Ishikawa (cell line): ENCODE data around the gene PARK7.

ENCODE experiments used
- CEBPB ChIP-seq: IDR thresholded peaks from 2 replicates; pipeline ENCODE4 v1.6.1; 2012
- CREB1 ChIP-seq: IDR thresholded peaks from 2 replicates; pipeline ENCODE4 v1.6.1; 2012; ENCODE audit warnings: low read depth
- EGR1 ChIP-seq: IDR thresholded peaks from 2 replicates; pipeline ENCODE4 v1.6.1; 2012
- EP300 ChIP-seq: IDR thresholded peaks from 2 replicates; pipeline ENCODE4 v1.6.1; 2012; ENCODE audit warnings: borderline replicate concordance
- FOXM1 ChIP-seq: IDR thresholded peaks from 2 replicates; pipeline ENCODE4 v1.6.1; 2012; ENCODE audit warnings: low read depth, borderline replicate concordance
- NFIC ChIP-seq: IDR thresholded peaks from 2 replicates; pipeline ENCODE4 v1.6.1; 2012
- RAD21 ChIP-seq: IDR thresholded peaks from 2 replicates; pipeline ENCODE4 v1.6.1; 2012; ENCODE audit warnings: low read depth
- TAF1 ChIP-seq: IDR thresholded peaks from 2 replicates; pipeline ENCODE4 v1.6.1; 2012; ENCODE audit warnings: low read depth, mild to moderate bottlenecking
- TCF12 ChIP-seq: IDR thresholded peaks from 2 replicates; pipeline ENCODE4 v1.6.1; 2012; ENCODE audit warnings: low read depth
- TEAD4 ChIP-seq: IDR thresholded peaks from 2 replicates; pipeline ENCODE4 v1.6.1; 2012
- USF1 ChIP-seq: IDR thresholded peaks from 2 replicates; pipeline ENCODE4 v1.6.1; 2012
- YY1 ChIP-seq: IDR thresholded peaks from 2 replicates; pipeline ENCODE4 v1.6.1; 2012; ENCODE audit warnings: low read depth
- ZBTB7A ChIP-seq: IDR thresholded peaks from 2 replicates; pipeline ENCODE4 v1.6.1; 2012; ENCODE audit warnings: low read depth
- TF ChIP-seq, protein P1 (sequence below): IDR thresholded peaks from 2 replicates; pipeline ENCODE4 v1.6.1; 2012; ENCODE audit warnings: low read depth, mild to moderate bottlenecking
- TF ChIP-seq, protein P2 (sequence below): IDR thresholded peaks from 2 replicates; pipeline ENCODE4 v1.6.1; 2012

The PARK7 gene

GRCh38 chr1:8019229-8019620 lies 57.7 kb downstream of the PARK7 start:
- TF ChIP-seq NFIC: no peak
- TF ChIP-seq EGR1: no peak
- TF ChIP-seq, protein P1, sequence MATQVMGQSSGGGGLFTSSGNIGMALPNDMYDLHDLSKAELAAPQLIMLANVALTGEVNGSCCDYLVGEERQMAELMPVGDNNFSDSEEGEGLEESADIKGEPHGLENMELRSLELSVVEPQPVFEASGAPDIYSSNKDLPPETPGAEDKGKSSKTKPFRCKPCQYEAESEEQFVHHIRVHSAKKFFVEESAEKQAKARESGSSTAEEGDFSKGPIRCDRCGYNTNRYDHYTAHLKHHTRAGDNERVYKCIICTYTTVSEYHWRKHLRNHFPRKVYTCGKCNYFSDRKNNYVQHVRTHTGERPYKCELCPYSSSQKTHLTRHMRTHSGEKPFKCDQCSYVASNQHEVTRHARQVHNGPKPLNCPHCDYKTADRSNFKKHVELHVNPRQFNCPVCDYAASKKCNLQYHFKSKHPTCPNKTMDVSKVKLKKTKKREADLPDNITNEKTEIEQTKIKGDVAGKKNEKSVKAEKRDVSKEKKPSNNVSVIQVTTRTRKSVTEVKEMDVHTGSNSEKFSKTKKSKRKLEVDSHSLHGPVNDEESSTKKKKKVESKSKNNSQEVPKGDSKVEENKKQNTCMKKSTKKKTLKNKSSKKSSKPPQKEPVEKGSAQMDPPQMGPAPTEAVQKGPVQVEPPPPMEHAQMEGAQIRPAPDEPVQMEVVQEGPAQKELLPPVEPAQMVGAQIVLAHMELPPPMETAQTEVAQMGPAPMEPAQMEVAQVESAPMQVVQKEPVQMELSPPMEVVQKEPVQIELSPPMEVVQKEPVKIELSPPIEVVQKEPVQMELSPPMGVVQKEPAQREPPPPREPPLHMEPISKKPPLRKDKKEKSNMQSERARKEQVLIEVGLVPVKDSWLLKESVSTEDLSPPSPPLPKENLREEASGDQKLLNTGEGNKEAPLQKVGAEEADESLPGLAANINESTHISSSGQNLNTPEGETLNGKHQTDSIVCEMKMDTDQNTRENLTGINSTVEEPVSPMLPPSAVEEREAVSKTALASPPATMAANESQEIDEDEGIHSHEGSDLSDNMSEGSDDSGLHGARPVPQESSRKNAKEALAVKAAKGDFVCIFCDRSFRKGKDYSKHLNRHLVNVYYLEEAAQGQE: no peak
- TF ChIP-seq TAF1: no peak
- TF ChIP-seq, protein P2, sequence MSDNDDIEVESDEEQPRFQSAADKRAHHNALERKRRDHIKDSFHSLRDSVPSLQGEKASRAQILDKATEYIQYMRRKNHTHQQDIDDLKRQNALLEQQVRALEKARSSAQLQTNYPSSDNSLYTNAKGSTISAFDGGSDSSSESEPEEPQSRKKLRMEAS: no peak
- no peak for TF ChIP-seq FOXM1
- no peak for TF ChIP-seq CREB1
- no peak for TF ChIP-seq CEBPB
- TF ChIP-seq USF1: no peak
- no peak for TF ChIP-seq EP300
- TF ChIP-seq ZBTB7A: no peak
- no peak for TF ChIP-seq RAD21
- no peak for TF ChIP-seq YY1
- TF ChIP-seq TEAD4: no peak
- no peak for TF ChIP-seq TCF12

DNA sequence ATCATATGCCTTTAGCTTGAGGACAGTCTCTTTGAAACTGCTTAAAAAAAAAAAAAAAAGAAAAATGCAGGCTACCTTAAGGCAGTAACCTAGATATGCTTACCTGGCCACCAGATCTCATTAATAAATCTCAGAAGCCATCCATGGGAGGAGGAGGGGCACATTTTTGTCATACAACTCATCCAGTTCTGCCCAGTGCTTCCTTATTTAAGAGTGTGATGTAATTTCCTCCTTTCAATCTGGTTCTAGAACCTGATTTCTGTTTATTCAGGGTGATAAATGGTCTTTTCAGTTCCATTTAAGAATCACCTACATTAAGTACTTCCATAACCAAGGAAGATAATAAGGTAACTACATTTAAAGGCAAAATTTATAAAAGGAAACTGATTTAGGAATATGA lies 58.5 kb downstream of the PARK7 start:
- peak; percentile 46; the same call in 1 of the 2 replicates for TF ChIP-seq FOXM1
- TF ChIP-seq EP300: peak; percentile 81
- TF ChIP-seq TEAD4: peak; percentile 91
- no peak for TF ChIP-seq TAF1
- TF ChIP-seq, protein P1: no peak
- peak; percentile 53 for TF ChIP-seq NFIC
- TF ChIP-seq, protein P2: peak; percentile 9; the same call in 1 of the 2 replicates
- peak; percentile 78; the same call in 1 of the 2 replicates for TF ChIP-seq TCF12
- TF ChIP-seq YY1: 0 out of 2 replicates have a peak, but pooled peaks have one; percentile 25
- TF ChIP-seq CEBPB: peak; percentile 61; the same call in 1 of the 2 replicates

- TF ChIP-seq FOXM1: no peak
- no peak for TF ChIP-seq EP300
- no peak for TF ChIP-seq NFIC
- no peak for TF ChIP-seq TEAD4
- TF ChIP-seq CEBPB: no peak
- TF ChIP-seq USF1: no peak
- TF ChIP-seq CREB1: no peak
- TF ChIP-seq, protein P2: no peak
- no peak for TF ChIP-seq RAD21
- no peak for TF ChIP-seq TCF12
- no peak for TF ChIP-seq YY1
- no peak for TF ChIP-seq EGR1
- TF ChIP-seq TAF1: no peak
- no peak for TF ChIP-seq ZBTB7A
- TF ChIP-seq, protein P1: no peak
These were observed 60.3 kb downstream of the PARK7 start for GRCh38 chr1:8021676-8022266.
